ENCODE measurements around the gene RABEP1.

Gene RABEP1

DNA sequence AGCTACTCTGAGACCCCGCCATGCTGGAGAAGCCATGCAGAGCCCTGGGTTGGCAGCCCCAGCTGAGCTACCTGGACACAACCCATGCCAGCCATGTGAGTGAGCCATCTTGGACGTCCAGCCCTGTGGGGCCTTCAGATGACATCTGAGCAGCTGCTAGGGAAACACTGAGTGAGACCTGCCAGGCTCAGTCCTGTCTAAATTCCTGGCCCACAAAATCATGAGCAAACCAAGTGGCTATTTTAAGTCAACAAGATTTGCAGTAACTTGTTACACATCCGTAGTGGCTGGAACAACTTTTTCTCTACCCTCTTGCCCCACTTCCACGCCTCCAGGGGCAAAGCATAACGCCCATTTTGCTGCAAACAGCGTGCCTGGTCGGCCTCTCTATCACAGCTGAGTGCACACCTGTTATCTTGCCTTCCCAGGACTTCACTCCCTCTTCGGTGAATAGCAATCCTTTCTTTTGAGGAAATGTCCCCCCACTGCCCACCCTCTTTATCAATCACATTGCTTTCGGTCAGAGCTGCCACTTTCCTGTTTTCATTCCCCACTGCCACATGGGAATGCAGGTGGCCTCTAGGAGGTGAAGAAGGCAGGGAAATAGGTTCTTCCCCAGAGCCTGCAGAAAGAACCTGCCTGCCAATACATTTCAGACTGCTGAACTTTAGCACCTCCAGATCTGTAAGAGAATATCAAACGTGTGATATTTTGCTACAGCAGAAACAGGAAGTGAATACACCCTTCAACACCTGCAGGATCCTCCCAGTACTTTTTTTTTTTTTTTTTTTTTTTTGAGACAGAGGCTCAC, 40.0 kb upstream of the RABEP1 start:
- TF ChIP-seq, protein P1, sequence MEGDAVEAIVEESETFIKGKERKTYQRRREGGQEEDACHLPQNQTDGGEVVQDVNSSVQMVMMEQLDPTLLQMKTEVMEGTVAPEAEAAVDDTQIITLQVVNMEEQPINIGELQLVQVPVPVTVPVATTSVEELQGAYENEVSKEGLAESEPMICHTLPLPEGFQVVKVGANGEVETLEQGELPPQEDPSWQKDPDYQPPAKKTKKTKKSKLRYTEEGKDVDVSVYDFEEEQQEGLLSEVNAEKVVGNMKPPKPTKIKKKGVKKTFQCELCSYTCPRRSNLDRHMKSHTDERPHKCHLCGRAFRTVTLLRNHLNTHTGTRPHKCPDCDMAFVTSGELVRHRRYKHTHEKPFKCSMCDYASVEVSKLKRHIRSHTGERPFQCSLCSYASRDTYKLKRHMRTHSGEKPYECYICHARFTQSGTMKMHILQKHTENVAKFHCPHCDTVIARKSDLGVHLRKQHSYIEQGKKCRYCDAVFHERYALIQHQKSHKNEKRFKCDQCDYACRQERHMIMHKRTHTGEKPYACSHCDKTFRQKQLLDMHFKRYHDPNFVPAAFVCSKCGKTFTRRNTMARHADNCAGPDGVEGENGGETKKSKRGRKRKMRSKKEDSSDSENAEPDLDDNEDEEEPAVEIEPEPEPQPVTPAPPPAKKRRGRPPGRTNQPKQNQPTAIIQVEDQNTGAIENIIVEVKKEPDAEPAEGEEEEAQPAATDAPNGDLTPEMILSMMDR (IDR thresholded peaks at IDR 0.05; ENCODE audit: extremely low read depth, insufficient read depth, missing control alignments), result no peak
- in situ Hi-C loops (cut with MboI; ENCODE audit: low pct_unique_long_range_greater_than_20kb, low sequenced_read_pairs, unreplicated experiment), result no loop called here
- DNase-seq (ENCODE audit: low spot score), result peak; percentile 65

DNA sequence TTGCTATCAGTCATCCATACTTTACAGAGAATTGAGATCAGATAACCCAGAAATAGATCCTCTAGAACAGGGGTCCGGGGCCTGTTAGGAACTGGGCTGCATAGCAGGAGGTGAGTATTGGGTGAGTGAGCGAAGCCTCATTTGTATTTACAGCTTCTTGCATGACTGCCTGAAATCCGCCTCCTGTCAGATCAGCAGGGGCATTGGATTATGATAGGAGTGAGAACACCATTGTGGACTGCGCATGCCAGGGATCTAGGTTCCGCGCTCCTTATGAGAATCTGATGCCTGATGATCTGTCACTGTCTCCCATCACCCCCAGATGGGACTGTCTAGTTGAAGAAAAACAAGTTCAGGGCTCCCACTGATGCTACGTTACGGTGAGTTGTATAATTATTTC, 34.5 kb upstream of the RABEP1 start:
- TF ChIP-seq, protein P1 (IDR thresholded peaks at IDR 0.05; ENCODE audit: extremely low read depth, insufficient read depth, missing control alignments), result no peak
- in situ Hi-C loops (cut with MboI; ENCODE audit: low pct_unique_long_range_greater_than_20kb, low sequenced_read_pairs, unreplicated experiment), result no loop called here
- no peak for DNase-seq (ENCODE audit: low spot score)

DNA sequence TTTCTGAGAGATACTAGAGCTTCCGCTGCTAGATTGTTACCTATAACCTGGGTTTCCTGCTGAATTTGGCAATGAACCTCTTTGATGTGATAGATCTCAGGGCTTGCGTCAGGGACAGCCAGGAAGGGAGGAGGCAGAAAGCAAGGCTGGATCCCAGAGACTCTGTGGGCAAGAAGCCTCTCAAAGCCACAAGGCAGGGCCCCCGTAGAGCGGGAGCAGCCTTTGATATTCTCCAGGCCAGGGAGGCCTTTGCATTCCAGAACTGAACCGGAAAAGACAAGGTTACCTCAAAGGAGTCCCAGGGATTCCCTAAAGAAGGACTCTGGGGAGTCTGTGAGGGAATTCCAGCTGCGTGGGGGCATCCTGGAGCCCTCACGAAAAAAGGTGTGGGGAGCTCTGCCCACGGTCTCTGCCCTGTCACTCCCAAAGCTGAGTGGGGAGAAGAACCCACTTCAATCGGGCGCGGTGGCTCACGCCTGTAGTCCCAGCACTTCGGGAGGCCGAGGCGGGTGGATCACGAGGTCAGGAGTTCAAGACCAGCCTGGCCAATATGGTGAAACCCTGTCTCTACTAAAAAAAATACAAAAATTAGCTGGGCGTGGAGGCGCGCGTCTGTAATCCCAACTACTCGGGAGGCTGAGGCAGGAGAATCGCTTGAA, 33.1 kb upstream of the RABEP1 start:
- in situ Hi-C loops (cut with MboI; ENCODE audit: low pct_unique_long_range_greater_than_20kb, low sequenced_read_pairs, unreplicated experiment), result no loop called here
- TF ChIP-seq, protein P1 (IDR thresholded peaks at IDR 0.05; ENCODE audit: extremely low read depth, insufficient read depth, missing control alignments), result no peak
- no peak for DNase-seq (ENCODE audit: low spot score)

DNA sequence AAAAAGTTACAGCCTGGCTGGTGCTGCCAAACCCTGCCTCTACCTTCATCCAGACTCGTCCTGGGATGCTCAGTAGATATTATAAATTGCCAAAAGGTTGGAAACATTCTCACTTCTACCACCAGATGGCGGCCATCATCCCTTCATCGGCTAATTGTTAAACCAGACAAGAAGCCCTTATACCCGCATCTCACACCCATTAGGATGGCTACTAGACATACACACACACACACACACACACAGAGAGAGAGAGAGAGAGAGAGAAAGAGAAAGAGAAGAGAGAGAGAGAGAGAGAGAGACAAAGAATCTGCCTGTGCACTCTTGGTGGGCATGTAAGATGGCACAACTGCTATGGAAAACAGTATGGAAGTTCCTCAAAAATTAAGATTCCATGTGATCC, 32.5 kb upstream of the RABEP1 start:
- DNase-seq (ENCODE audit: low spot score), result peak; percentile 73
- TF ChIP-seq, protein P1 (IDR thresholded peaks at IDR 0.05; ENCODE audit: extremely low read depth, insufficient read depth, missing control alignments), result peak; percentile 49
- in situ Hi-C loops (cut with MboI; ENCODE audit: low pct_unique_long_range_greater_than_20kb, low sequenced_read_pairs, unreplicated experiment), result no loop called here

DNA sequence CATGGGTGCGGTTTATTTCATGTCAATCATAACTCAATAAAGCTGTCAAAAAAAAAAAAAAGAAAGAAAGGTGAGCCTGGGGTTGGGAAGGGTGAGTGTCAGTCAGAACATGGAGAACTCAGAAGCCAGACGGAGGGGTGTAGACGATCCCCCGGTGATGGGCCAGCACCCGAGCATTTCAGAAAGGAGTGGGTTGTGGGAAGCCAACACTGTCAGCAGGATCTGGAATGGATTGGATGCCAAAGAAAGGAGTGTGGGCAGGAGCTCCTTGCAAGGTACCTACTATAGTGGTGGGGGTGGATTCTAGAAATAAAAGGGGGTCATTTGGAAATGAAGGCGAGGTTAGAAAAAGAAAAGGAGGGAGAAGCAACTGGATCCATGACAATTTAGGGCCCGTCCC, 27.7 kb upstream of the RABEP1 start:
- DNase-seq (ENCODE audit: low spot score), result no peak

DNA sequence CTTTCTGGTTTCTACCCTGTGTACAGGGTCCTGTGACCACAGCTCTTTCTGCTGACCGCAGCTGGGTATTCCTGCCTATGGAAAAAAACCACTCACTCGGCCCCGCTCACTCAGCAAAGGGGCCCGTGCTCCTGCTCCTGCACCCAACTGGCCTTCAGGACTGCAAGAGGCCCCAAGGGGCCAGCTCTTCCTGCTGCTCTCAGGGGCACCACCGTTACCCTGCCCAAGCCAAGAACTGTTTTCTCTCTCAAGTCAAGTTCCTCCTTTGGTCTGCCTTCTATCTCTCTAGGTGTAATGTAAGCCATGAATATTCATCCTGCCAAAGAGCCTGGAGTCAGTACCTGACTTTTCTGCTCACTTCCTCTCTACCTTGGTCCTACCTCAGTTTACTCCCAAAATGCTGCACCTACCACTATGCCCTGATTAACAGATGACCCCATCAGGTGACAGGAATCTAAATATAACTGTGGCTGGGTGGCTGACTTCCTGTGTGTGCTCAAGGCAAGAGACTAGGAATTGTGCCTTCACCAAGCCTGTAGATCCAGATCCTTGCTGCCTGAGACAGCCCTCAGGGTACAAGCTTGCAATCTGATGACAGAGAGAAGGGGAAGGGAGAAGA, 27.1 kb upstream of the RABEP1 start:
- peak; percentile 32 for DNase-seq (ENCODE audit: low spot score)
- TF ChIP-seq, protein P1 (IDR thresholded peaks at IDR 0.05; ENCODE audit: extremely low read depth, insufficient read depth, missing control alignments), result no peak
- in situ Hi-C loops (cut with MboI; ENCODE audit: low pct_unique_long_range_greater_than_20kb, low sequenced_read_pairs, unreplicated experiment), result no loop called here

More for the DNA sequence above, 27.7 kb upstream of the RABEP1 start:
- TF ChIP-seq, protein P1 (IDR thresholded peaks at IDR 0.05; ENCODE audit: extremely low read depth, insufficient read depth, missing control alignments), result no peak
- in situ Hi-C loops (cut with MboI; ENCODE audit: low pct_unique_long_range_greater_than_20kb, low sequenced_read_pairs, unreplicated experiment), result no loop called here

All from GM13977 (cell line).